ENCODE measurements around the gene PRF1. TPM values are rescaled to one million over a fixed set of nuclear protein-coding genes. Genes with fewer than 3 reads are reported as not detected.
"Not testable (repeated sequence)": the region's sequence is repeated elsewhere in the genome, so short reads cannot be mapped to it uniquely, and the experiment has no call there.

The PRF1 gene
- total and polyA plus RNA-seq, 4 donors, result 2.5 to 3.1 (median 2.8) TPM

- TF ChIP-seq FOXA2 (IDR thresholded peaks at IDR 0.05) (no peak), YY1 (IDR thresholded peaks at IDR 0.05) (no peak)
These were observed 12.7 kb upstream of the PRF1 start (continued) for GRCh38 chr10:70615211-70615610.

- DNase-seq (ENCODE audit: low spot score); H3K9ac ChIP-seq (ENCODE audit: low read depth in 1 of 2, low read length in 2 of 2); H3K27me3 ChIP-seq (ENCODE audit: control insufficient read depth in 4 of 4, insufficient read depth in 4 of 4, low read length in 3 of 4); H3K4me3 ChIP-seq (ENCODE audit: low read depth in 1 of 3, low read length in 3 of 3); H3K4me1 ChIP-seq (ENCODE audit: control insufficient read depth in 4 of 4, insufficient read depth in 4 of 4, low read length in 3 of 4); H3K27ac ChIP-seq (ENCODE audit: low read depth in 1 of 2, low read length in 2 of 2); H3K9me3 ChIP-seq (ENCODE audit: control insufficient read depth in 4 of 4, low read length in 3 of 4); H3K36me3 ChIP-seq (ENCODE audit: control insufficient read depth in 4 of 4, insufficient read depth in 3 of 4, low read depth in 1 of 4, low read length in 3 of 4): not testable (repeated sequence)
- 84% methylated on average over 3 of the region's 3 CpGs for WGBS
These were observed 11.8 kb upstream of the PRF1 start for GRCh38 chr10:70614364-70614763.

GRCh38 chr10:70613941-70614340 is 11.4 kb upstream of the PRF1 start:
- TF ChIP-seq ZBTB33 (IDR thresholded peaks at IDR 0.05) (no peak), RAD21 (IDR thresholded peaks at IDR 0.05) (no peak), TAF1 (conservative IDR thresholded peaks at IDR 0.05) (no peak), RXRA (IDR thresholded peaks at IDR 0.05) (no peak), ATF3 (IDR thresholded peaks at IDR 0.05) (no peak), JUND (IDR thresholded peaks at IDR 0.05) (no peak), EGR1 (IDR thresholded peaks at IDR 0.05; ENCODE audit: low read depth in 2 of 2) (no peak), HNF4G (IDR thresholded peaks at IDR 0.05) (no peak), FOXA2 (IDR thresholded peaks at IDR 0.05) (no peak), FOXA1 (IDR thresholded peaks at IDR 0.05) (no peak), NR2F2 (IDR thresholded peaks at IDR 0.05) (no peak), HNF4A (conservative IDR thresholded peaks at IDR 0.05) (no peak), GABPA (IDR thresholded peaks at IDR 0.05 in 1 of 2, conservative IDR thresholded peaks at IDR 0.05 in 1 of 2) (no peak), SP1 (IDR thresholded peaks at IDR 0.05) (no peak), MAX (IDR thresholded peaks at IDR 0.05) (no peak), CTCF (IDR thresholded peaks at IDR 0.05; ENCODE audit: low read depth, low read length, missing input control) (no peak)

More at GRCh38 chr10:70613941-70614340, 11.4 kb upstream of the PRF1 start:
- WGBS, result 75% methylated on average over 2 of the region's 2 CpGs
- no peak overlapping the region for H3K4me3 ChIP-seq (ENCODE audit: low read depth in 1 of 3, low read length in 3 of 3)
- H3K36me3 ChIP-seq (ENCODE audit: control insufficient read depth in 4 of 4, insufficient read depth in 3 of 4, low read depth in 1 of 4, low read length in 3 of 4), result no peaks in the 10 kb centered on the region
- no peak overlapping the region for H3K9ac ChIP-seq (ENCODE audit: low read depth in 1 of 2, low read length in 2 of 2)
- H3K27me3 ChIP-seq (ENCODE audit: control insufficient read depth in 4 of 4, insufficient read depth in 4 of 4, low read length in 3 of 4), result no peaks in the 10 kb centered on the region
- H3K4me1 ChIP-seq (ENCODE audit: control insufficient read depth in 4 of 4, insufficient read depth in 4 of 4, low read length in 3 of 4), result no peaks in the 10 kb centered on the region
- no peak overlapping the region for H3K27ac ChIP-seq (ENCODE audit: low read depth in 1 of 2, low read length in 2 of 2)
- no peaks in the 10 kb centered on the region for H3K9me3 ChIP-seq (ENCODE audit: control insufficient read depth in 4 of 4, low read length in 3 of 4)
- no peak for DNase-seq (ENCODE audit: low spot score)
